Ovary (tissue), 9 donors: Measurements from ENCODE around the gene LRMDA. TPM values are rescaled to one million over a fixed set of nuclear protein-coding genes. Genes with fewer than 3 reads are reported as not detected.

Source experiments
- DNase-seq, 5 donors: peaks; one replicate each; pipeline ENCODE4 v3.0.0-alpha.2; 2019 to 2020
- H3K27ac ChIP-seq, 2 donors: fragments of 200-600 bp; one replicate each; pipeline versions ENCODE4 v1.5.1 to v1.8.0; 2019 to 2022
- H3K27me3 ChIP-seq: fragments of 200-600 bp; one replicate; pipeline ENCODE4 v1.8.0; 2022
- H3K36me3 ChIP-seq: fragments of 200-600 bp; sonication (generic); one replicate; pipeline ENCODE4 v1.5.1; 2019
- H3K4me1 ChIP-seq: one replicate; pipeline ENCODE4 v1.8.1; 2013; ENCODE audit warnings: mild to moderate bottlenecking, moderate library complexity; ENCODE audit not compliant: insufficient read depth
- H3K4me3 ChIP-seq: fragments of 200-600 bp; sonication (generic); one replicate; pipeline ENCODE4 v1.5.1; 2017
- H3K9me3 ChIP-seq, 2 donors: fragments of 200-600 bp in 1 of 2; sonication (generic) in 1 of 2; one replicate each; pipeline versions ENCODE4 v1.5.1 to v1.8.1; 2013 to 2019; ENCODE audit warnings: mild to moderate bottlenecking in 1 of 2, moderate library complexity in 1 of 2
- CTCF ChIP-seq, 3 donors: fragments of 450-650 bp in 2 of 3; fragments of 200-600 bp in 1 of 3; IDR thresholded peaks; one replicate each; pipeline versions ENCODE4 v1.5.1 to v1.8.0; 2016 to 2022; ENCODE audit warnings: antibody characterized with exemption in 3 of 3, mild to moderate bottlenecking in 1 of 3
- EP300 ChIP-seq: sonication (generic); formaldehyde crosslinking; IDR thresholded peaks from one replicate; pipeline ENCODE4 v1.6.1; 2017; ENCODE audit warnings: antibody characterized with exemption
- POLR2A ChIP-seq: fragments of 450-650 bp; IDR thresholded peaks from one replicate; pipeline ENCODE4 v1.6.1; 2017; ENCODE audit warnings: antibody characterized with exemption, mild to moderate bottlenecking, moderate library complexity
- WGBS, 3 donors: extraction: QIAGEN DNeasy Blood & Tissue Kit in 1 of 3; methylation state at CpG; one replicate each; pipeline versions ENCODE4 v1.1.5 to v1.1.7; 2013 to 2017; 5-methylcytosine and 5-hydroxymethylcytosine counted together
- intact Hi-C, 4 donors: fragments of 100-400 bp; cut with DNase I; formaldehyde crosslinking; loops; one replicate each; pipeline versions ENCODE4 v1.11.0 to v1.15.1; 2022 to 2023
- polyA plus RNA-seq, 2 donors: library from polyadenylated mRNA; stranded (reverse); fragments of 200-250 nt in 1 of 2; fragments of 350-450 nt in 1 of 2; fragmentation: Illumina TruSeq in 1 of 2; extraction: RNeasy Lipid Tissue Mini Kit (QIAGEN cat#74804) in 1 of 2; gene quantifications; one replicate each; pipeline ENCODE4 v1.2.3, GENCODE V29; 2013 to 2014
- total RNA-seq, 7 donors: library from RNA; depleted of rRNA in 2 of 7; stranded (reverse); fragments of >200 nt in 2 of 7; fragmentation: NEBNext Ultra II Directional in 3 of 7; extraction: Animal tissue kit (Norgen Biotek cat#: 25700) in 3 of 7; gene quantifications; one replicate each; pipeline versions ENCODE4 v1.1.0 to v1.2.4, GENCODE V29; 2016 to 2023
- donor health status: DM: no; HTN: no; CAD: no; lungs with moderate emphysema.
- donor health status: DM: no; HTN: no; CAD: no.
- donor health status: Bipolar disorder and iron deficiency.
- donor health status: DM: yes; HTN: yes; CAD: no.
- donor health status: DM: no; HTN: no; CAD: no.
- donor health status: DM: yes; HTN: yes; CAD: no.

Gene LRMDA
- total and polyA plus RNA-seq, 9 donors, result 14.8 to 30.7 (median 22.9) TPM

DNA sequence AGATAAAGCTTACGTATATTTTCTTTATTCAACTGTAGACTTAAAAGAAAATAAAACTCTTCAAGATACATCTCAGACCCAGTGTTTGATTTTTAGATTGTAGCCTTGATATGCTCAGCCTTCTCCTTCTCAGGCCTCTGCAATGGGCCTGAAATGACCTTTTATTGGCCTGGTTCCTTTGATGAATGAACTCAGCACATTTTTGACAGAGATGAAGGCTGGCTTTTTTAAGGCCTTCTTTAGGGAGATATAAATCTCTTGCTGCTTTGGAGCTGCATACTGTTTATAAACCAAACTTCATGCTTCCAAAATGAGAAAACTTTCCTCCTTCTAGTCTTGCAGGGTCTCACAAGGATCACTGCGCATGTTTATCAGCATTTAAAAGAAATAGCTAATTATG lies 1049.8 kb downstream of the LRMDA start:
- WGBS, 3 donors, result 90 to 95% (median 92%) methylated on average over 2 of the region's 2 CpGs
- Histone ChIP-seq H3K36me3 (no peaks in the 10 kb centered on the region), H3K27ac (no peak overlapping the region), H3K27me3 (no peaks in the 10 kb centered on the region), H3K9me3 (no peaks in the 10 kb centered on the region), H3K4me1 (no peaks in the 10 kb centered on the region), H3K4me3 (no peak overlapping the region)
- TF ChIP-seq POLR2A (no peak), CTCF (IDR thresholded peaks at IDR 0.05) (no peak), EP300 (no peak)
- intact Hi-C loops, result no loop called here
- no peak for DNase-seq

DNA sequence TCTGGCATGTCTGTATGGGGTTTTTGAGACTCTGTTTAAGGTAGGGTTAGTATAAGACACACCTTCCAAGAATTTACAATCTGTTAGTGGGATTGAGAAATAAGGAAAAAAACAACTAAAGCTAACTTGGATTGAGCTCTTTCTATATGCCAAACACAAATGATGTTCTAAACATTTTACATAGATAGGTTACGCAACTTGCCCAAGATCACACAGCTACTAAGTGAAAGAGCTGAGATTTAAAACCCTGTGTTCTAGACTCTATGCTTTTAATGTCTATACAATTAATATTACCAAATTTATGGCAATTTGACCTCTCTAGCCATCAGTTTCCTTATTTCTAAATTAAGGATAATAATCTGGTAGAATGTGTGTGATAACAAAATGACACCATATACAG lies 1056.2 kb downstream of the LRMDA start:
- intact Hi-C loops, result no loop called here
- no peaks in the 10 kb centered on the region for H3K4me1 ChIP-seq
- 95 to 98% (median 95%) methylated on average over 1 of the region's 1 CpG for WGBS, 3 donors
- no peak overlapping the region for H3K4me3 ChIP-seq
- no peaks in the 10 kb centered on the region for H3K36me3 ChIP-seq
- TF ChIP-seq CTCF (IDR thresholded peaks at IDR 0.05) (no peak), EP300 (no peak), POLR2A (no peak)
- no peaks in the 10 kb centered on the region for H3K27me3 ChIP-seq
- no peak for DNase-seq
- no peak overlapping the region for H3K27ac ChIP-seq
- H3K9me3 ChIP-seq, result no peaks in the 10 kb centered on the region

DNA sequence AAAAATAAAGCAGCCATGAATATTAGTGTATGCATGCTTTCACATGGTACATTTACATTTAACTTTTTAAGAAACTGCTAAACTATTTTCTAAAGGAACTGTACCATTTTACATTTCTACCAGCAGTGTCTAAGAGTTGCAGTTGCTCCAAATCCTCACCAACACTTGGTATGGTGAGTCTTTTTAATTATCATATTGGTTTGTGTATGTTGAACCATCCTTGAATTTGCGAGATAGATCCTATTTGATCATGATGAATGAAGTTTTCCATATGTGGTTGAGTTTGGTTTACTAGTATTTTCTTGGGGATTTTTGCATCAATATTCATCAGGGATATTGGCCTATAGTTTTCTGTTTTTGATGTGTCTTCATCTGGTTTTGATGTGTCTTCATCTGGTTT lies 1057.2 kb downstream of the LRMDA start:
- TF ChIP-seq EP300, result no peak
- Histone ChIP-seq H3K27me3 (no peaks in the 10 kb centered on the region), H3K4me3 (no peak overlapping the region), H3K27ac (no peak overlapping the region), H3K9me3 (peaks cover 6% of the 10 kb centered on the region in 2 donors), H3K4me1 (no peaks in the 10 kb centered on the region), H3K36me3 (no peaks in the 10 kb centered on the region)
- no peak for DNase-seq
- intact Hi-C loops, result no loop called here
- 92 to 97% (median 97%) methylated on average over 1 of the region's 1 CpG for WGBS, 3 donors

DNA sequence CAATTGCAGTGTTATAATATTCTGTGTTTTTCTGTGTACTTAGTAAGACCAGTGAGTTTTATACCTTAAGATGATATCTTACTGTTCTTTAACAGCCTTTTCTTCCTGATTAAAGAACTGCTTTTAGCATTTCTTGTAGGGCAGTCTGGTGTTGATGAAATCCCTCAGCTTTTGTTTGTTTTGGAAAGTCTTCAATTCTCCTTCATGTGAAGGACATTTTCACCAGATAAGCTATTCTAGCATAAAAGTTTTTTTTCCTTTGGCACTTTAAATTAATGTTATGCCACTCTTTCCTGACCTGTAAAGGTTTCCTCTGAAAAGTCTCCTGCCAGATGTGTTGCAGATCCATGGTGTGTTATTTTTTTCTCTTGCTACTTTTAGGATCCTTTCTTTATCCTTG lies 1059.8 kb downstream of the LRMDA start:
- Histone ChIP-seq H3K9me3 (peaks cover 6% of the 10 kb centered on the region in 2 donors), H3K27me3 (no peaks in the 10 kb centered on the region), H3K4me3 (no peak overlapping the region), H3K27ac (no peak overlapping the region), H3K4me1 (no peaks in the 10 kb centered on the region), H3K36me3 (no peaks in the 10 kb centered on the region)
- no peak for DNase-seq
- TF ChIP-seq EP300, result no peak
- no peak for TF ChIP-seq CTCF (IDR thresholded peaks at IDR 0.05)
- no peak for TF ChIP-seq POLR2A
- intact Hi-C loops, result no loop called here

DNA sequence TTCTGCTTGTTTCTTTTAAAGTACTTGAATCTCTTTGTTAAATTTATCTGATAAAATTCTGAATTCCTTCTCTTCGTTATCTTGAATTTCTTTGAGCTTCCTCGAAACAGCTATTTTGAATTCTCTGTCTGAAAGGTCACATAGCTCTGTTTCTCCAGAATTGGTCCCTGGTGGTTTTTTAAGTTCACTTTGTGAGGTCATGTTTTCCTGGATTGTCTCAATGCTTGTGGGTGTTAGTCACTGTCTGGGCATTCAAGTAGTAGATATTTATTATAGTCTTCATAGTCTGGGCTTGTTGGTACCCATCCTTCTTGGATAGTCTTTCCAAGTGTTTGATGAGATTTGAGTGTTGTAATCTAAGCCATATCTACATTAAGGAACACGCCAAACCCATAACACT lies 1060.6 kb downstream of the LRMDA start:
- Histone ChIP-seq H3K4me3 (no peak overlapping the region), H3K9me3 (peaks cover 6% of the 10 kb centered on the region in 2 donors), H3K27me3 (no peaks in the 10 kb centered on the region), H3K27ac (no peak overlapping the region), H3K4me1 (no peaks in the 10 kb centered on the region), H3K36me3 (no peaks in the 10 kb centered on the region)
- no peak for TF ChIP-seq CTCF (IDR thresholded peaks at IDR 0.05)
- TF ChIP-seq EP300, result no peak
- no peak for TF ChIP-seq POLR2A
- intact Hi-C loops, result no loop called here
- WGBS, 3 donors, result 45 to 64% (median 50%) methylated on average over 3 of the region's 3 CpGs
- no peak for DNase-seq
